ENCODE measurements around the gene DDO.
"Not testable (repeated sequence)": the region's sequence is repeated elsewhere in the genome, so short reads cannot be mapped to it uniquely, and the experiment has no call there.

Gene DDO

GRCh38 chr6:110415086-110415916 lies at the start of gene DDO:
TSS of gene DDO (minus strand) at chr6:110415575. CDS start at chr6:110413462, 2,113 bp downstream.
- DNase-seq: no peak

- no peak for DNase-seq
These were observed 47.6 kb upstream of the DDO start for GRCh38 chr6:110462884-110463481.

GRCh38 chr6:110461376-110461775 lies 46.0 kb upstream of the DDO start:
- no peak for DNase-seq

- no peak for DNase-seq
These were observed 43.8 kb upstream of the DDO start for GRCh38 chr6:110459137-110459536.

- no peak for DNase-seq
These were observed 43.1 kb upstream of the DDO start for GRCh38 chr6:110458476-110458875.

- DNase-seq: not testable (repeated sequence)
These were observed 42.3 kb upstream of the DDO start for GRCh38 chr6:110457567-110458175.

GRCh38 chr6:110456694-110457093 lies 41.3 kb upstream of the DDO start:
- DNase-seq: peak; percentile 62

GRCh38 chr6:110449541-110449895 lies 34.1 kb upstream of the DDO start:
- DNase-seq: no peak

GRCh38 chr6:110448846-110449540 lies 33.6 kb upstream of the DDO start:
- DNase-seq: no peak

GRCh38 chr6:110447761-110448160 lies 32.4 kb upstream of the DDO start:
- DNase-seq: no peak

GRCh38 chr6:110446405-110446804 lies 31.0 kb upstream of the DDO start:
- DNase-seq: no peak

- DNase-seq: no peak
These were observed 24.7 kb upstream of the DDO start for GRCh38 chr6:110440026-110440425.

GRCh38 chr6:110439356-110439755 lies 24.0 kb upstream of the DDO start:
- DNase-seq: no peak

GRCh38 chr6:110434961-110435602 lies 19.7 kb upstream of the DDO start:
- no peak for DNase-seq

GRCh38 chr6:110432285-110432900 lies 17.0 kb upstream of the DDO start:
- no peak for DNase-seq

- DNase-seq: no peak
These were observed 15.4 kb upstream of the DDO start for GRCh38 chr6:110430741-110431140.

GRCh38 chr6:110430236-110430635 lies 14.9 kb upstream of the DDO start:
- no peak for DNase-seq

GRCh38 chr6:110428153-110428552 lies 12.8 kb upstream of the DDO start:
- DNase-seq: no peak

- DNase-seq: no peak
These were observed 10.4 kb upstream of the DDO start for GRCh38 chr6:110425816-110426215.

GRCh38 chr6:110422444-110422822 lies 7.1 kb upstream of the DDO start:
- DNase-seq: no peak

GRCh38 chr6:110421749-110422443 lies 6.5 kb upstream of the DDO start:
- DNase-seq: no peak

All from islet precursor cell (in vitro differentiated cells).